ENCODE results near the gene BCKDK. TPM values are rescaled to one million over a fixed set of nuclear protein-coding genes. Genes with fewer than 3 reads are reported as not detected.

Gene BCKDK
- 10 to 100 TPM; 34.5 to 52.5 (median 43.4) TPM for total RNA-seq

DNA sequence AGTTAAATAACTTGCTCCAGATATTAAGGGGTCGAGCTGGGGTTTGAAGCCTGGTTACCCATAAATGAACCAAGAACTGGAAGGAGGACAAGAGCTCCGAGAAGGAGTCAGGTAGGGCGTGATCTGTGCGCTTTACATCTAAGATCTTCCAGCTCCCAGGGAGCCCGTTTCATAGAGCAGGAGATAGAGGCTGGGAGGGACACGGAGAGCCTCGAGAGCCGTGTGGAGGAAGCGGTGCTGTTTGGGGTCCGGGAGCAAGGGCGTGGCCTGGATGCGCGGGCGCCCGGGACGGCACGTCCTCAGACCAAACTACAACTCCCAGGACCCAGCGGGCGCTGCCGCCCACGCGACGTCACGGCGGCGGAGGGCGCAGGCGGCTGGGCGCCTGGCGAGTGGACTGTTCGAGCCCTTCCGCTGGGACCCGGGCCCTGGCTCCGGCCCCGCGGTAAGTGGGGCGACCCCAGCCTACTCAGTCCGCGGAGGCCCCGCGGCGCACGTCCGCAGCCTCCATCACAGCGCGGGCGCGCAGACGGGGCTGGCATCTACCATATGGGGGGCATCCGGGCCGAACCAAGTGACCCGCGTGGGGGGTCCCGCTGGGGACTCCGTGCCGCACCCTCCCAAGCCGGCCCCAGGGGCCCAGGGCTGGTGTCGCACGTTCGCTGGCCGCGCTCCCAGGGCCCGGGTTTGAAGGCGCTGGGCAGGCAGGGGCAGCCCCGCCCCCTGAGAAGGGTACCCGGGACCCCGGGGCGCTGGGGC is at the start of gene BCKDK:
TSS of gene BCKDK (plus strand) at position 352 of the 759 bp plus-strand sequence. CDS start 838 bp downstream, outside the sequence.
- ATAC-seq (ENCODE audit: low FRiP score): peak; percentile 70
- no peak for DNase-seq (ENCODE audit: low spot score)
- TF ChIP-seq, protein P1, sequence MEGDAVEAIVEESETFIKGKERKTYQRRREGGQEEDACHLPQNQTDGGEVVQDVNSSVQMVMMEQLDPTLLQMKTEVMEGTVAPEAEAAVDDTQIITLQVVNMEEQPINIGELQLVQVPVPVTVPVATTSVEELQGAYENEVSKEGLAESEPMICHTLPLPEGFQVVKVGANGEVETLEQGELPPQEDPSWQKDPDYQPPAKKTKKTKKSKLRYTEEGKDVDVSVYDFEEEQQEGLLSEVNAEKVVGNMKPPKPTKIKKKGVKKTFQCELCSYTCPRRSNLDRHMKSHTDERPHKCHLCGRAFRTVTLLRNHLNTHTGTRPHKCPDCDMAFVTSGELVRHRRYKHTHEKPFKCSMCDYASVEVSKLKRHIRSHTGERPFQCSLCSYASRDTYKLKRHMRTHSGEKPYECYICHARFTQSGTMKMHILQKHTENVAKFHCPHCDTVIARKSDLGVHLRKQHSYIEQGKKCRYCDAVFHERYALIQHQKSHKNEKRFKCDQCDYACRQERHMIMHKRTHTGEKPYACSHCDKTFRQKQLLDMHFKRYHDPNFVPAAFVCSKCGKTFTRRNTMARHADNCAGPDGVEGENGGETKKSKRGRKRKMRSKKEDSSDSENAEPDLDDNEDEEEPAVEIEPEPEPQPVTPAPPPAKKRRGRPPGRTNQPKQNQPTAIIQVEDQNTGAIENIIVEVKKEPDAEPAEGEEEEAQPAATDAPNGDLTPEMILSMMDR (IDR thresholded peaks at IDR 0.05): no peak

DNA sequence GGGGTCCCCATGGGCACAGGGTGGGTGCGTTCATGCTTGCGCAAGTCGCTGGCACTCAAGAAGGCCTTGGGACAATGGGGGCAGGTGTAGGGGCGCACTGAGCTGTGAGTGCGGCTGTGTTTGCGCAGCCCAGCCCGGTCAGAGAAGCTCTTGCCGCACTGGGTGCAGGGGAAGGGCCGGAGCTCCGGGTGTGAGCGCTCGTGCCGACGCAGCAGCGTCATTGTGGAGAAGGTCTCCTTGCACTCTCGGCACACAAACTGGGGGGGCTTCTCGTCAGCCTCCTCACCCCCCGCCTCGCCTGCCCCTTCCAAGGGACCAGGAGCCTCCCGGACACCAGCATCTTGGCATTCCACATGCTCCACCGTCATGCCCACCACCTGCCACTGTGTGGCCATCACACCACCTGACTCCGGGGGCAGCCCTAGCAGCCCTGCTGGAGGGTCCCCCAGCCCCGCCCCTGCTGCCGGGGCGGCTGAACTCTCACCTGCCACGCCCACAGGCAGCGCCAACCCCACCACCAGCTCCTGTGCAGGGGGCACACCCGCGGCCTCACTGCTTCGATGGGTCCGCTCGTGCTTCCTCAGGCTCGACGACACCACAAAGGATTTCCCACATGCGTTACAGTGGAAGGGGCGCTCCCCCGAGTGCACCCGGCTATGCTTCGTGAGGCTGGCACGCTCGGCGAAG is 46.9 kb upstream of the BCKDK start:
- TF ChIP-seq, protein P1 (IDR thresholded peaks at IDR 0.05): no peak
- no peak for ATAC-seq (ENCODE audit: low FRiP score)
- no peak for DNase-seq (ENCODE audit: low spot score)

DNA sequence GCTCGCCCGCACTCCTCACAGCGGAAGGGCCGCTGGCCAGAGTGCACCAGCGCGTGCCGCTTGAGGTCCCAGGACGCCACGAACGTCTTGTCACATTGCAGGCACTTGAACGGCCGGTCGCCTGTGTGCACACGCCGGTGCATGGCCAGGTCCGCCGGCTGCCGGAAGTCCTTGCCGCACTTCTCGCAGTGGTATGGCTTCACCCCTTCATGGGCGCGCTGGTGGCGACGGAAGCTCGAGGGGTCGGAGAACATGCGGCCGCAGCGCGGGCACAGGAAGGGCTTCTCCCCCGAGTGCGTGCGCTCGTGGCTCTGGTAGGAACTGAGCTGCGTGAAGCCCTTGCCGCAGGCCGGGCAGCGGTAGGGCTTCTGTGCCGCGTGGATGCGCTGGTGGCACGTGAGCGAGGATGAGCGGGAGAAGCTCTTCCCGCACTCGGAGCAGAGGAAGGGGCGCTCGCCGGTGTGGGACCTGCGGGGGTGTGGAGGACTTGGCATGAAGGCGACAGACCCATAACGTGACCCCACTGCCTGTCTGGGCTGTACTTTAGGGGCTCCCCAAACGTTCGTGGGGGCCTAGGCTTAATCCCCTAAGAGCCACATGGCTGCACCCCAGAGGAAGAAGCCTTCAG is 46.3 kb upstream of the BCKDK start:
- TF ChIP-seq, protein P1 (IDR thresholded peaks at IDR 0.05): no peak
- ATAC-seq (ENCODE audit: low FRiP score): no peak
- DNase-seq (ENCODE audit: low spot score): no peak

DNA sequence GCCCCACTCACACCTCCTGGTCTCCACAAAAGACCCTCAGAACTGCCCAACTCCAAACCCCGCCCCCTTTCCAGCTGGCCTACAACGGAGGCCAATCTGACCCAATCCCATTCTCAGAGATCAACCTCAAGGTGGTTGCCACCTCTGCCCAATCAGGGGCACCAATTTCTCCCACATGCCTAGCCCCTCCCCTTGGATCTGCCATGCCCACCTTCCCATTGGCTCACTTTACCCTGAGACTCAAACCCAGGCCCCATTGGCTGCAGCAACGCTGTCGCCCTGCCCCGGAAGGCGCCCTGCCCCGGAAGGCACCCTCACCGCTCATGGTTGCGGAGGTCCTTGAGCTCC is 44.7 kb upstream of the BCKDK start:
- TF ChIP-seq, protein P1 (IDR thresholded peaks at IDR 0.05): no peak

DNA sequence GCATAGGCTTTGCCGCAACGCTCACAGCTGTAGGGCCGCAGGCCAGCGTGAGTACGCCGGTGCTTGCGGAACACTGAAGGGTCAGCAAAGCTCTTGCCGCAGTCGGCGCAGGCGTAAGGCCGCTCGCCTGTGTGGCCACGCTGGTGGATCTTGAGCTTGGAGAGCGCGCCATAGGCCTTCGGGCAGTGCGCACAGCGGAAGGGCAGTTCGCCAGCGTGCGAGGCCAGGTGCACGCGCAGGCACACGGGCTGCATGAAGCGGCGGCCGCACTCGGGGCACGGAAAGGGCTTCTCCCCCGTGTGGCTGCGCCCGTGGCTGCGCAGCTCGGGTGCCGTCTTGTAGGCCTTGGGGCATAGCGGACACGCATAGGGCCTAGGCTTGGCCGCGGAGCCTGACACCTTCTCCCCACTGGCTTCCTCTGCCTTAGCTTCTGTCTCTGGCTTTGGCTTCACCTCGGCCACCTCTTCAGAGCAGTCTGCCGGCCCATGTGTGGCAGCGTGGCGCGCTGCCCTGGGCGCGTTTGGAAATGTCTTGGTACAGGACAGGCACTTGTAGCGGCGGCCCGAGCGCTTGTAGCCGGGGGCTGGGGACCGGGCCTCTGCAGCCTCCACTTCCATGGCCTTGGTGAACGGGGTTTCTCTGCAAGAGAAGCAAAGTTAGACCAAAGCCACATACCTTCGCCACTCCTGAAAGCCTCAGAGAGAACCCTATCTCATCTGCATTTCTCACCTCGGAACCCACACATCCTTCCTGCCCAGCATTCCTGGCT is 44.2 kb upstream of the BCKDK start:
- DNase-seq (ENCODE audit: low spot score) (no peak), ATAC-seq (ENCODE audit: low FRiP score) (no peak)
- TF ChIP-seq, protein P1 (IDR thresholded peaks at IDR 0.05): no peak

More for the DNA sequence above, 44.7 kb upstream of the BCKDK start:
- DNase-seq (ENCODE audit: low spot score) (no peak), ATAC-seq (ENCODE audit: low FRiP score) (no peak)

DNA sequence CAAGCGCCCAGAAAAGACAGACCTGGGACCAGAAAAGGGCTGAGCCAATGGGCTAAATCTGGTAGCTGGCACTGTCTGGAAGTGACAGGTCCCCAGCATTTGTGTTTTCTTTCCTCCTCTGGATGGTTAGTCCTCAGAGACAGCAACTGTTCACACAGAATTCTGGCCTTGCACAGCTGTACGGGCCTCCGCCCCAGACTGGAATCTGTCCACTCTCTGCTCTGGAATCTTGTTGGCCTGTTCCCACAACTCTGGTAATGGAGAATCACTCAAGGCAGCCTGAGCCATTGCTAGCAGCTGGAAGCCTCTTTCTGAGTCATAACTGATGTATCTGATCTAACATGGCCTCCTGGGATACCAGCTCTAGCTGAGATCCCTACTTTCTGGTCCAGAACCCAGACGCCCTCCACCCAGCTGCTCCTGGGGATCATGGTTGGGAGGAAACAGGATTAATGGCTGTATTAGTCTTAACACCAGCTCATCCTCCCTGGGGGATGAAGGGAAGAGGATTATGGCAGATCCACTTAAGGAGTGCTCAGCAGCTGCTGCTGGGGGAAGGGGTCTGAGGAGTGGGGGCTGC is 43.2 kb upstream of the BCKDK start:
- TF ChIP-seq, protein P1 (IDR thresholded peaks at IDR 0.05): no peak
- peak; percentile 94 for ATAC-seq (ENCODE audit: low FRiP score)
- peak; percentile 31 for DNase-seq (ENCODE audit: low spot score)
